ENCODE data around the gene ANO2. TPM values are rescaled to one million over a fixed set of nuclear protein-coding genes. Genes with fewer than 3 reads are reported as not detected.

The ANO2 gene
- total and polyA plus RNA-seq, 2 donors (not counting 3 experiments of a cell fraction or from before 2014, with no cell fraction given) = 15.4 to 65.0 TPM

DNA sequence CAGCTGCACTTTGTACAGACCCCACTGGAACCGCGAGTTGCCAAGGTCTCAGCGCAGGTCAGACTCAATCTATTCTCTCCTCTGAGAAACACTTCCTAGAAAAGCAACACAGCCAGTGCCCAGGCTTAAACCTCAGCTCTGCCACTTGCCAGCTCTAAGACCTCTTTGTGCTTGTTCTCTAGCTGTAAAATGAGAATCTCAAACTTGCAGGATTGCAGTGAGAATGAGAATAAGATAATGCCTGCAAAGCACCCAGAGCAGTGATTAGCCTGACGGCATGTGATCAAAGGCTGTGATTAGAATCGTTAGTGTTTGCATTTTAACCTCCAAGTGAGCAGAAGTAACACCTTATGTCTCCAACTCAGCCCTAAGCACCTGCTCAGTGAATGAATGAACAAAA, 21.3 kb downstream of the ANO2 start:
- H3K4me2 ChIP-seq (ENCODE audit: insufficient read depth, low read length) = no peak overlapping the region
- no peak overlapping the region for H3K9ac ChIP-seq (replicated peaks; ENCODE audit: extremely low read depth, insufficient read depth, low read length)
- no peak overlapping the region for H3K27ac ChIP-seq (ENCODE audit: insufficient read depth, low read depth, low read length)
- DNase-seq (ENCODE audit: low read depth, low spot score) (no peak), FAIRE-seq (no peak)
- no peaks in the 10 kb centered on the region for H3K4me1 ChIP-seq (ENCODE audit: control insufficient read depth, extremely low read depth, insufficient read depth, low read length)
- no peaks in the 10 kb centered on the region for H3K9me1 ChIP-seq (replicated peaks; ENCODE audit: control insufficient read depth, extremely low read depth, insufficient read depth, low read length)
- TF ChIP-seq, protein P1, sequence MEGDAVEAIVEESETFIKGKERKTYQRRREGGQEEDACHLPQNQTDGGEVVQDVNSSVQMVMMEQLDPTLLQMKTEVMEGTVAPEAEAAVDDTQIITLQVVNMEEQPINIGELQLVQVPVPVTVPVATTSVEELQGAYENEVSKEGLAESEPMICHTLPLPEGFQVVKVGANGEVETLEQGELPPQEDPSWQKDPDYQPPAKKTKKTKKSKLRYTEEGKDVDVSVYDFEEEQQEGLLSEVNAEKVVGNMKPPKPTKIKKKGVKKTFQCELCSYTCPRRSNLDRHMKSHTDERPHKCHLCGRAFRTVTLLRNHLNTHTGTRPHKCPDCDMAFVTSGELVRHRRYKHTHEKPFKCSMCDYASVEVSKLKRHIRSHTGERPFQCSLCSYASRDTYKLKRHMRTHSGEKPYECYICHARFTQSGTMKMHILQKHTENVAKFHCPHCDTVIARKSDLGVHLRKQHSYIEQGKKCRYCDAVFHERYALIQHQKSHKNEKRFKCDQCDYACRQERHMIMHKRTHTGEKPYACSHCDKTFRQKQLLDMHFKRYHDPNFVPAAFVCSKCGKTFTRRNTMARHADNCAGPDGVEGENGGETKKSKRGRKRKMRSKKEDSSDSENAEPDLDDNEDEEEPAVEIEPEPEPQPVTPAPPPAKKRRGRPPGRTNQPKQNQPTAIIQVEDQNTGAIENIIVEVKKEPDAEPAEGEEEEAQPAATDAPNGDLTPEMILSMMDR (IDR thresholded peaks at IDR 0.05; ENCODE audit: extremely low read depth in 1 of 2, insufficient read depth in 1 of 2, low read depth in 1 of 2, low read length in 2 of 2) = no peak
- TF ChIP-seq POLR2AphosphoS5 (IDR thresholded peaks at IDR 0.05; ENCODE audit: insufficient read depth, low read depth, low read length) = no peak
- TF ChIP-seq, protein P2, sequence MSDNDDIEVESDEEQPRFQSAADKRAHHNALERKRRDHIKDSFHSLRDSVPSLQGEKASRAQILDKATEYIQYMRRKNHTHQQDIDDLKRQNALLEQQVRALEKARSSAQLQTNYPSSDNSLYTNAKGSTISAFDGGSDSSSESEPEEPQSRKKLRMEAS (IDR thresholded peaks at IDR 0.05; ENCODE audit: insufficient read depth, insufficient read length) = no peak
- no peak for TF ChIP-seq POLR2A (IDR thresholded peaks at IDR 0.05; ENCODE audit: low read depth, low read length)
- no peak for TF ChIP-seq FOS (IDR thresholded peaks at IDR 0.05; ENCODE audit: borderline replicate concordance, insufficient read depth, low read length)
- no peak for TF ChIP-seq GATA2 (IDR thresholded peaks at IDR 0.05; ENCODE audit: insufficient read depth, insufficient read length, low read depth, low read length)
- no peak for TF ChIP-seq MYC (IDR thresholded peaks at IDR 0.05; ENCODE audit: low read depth, low read length)
- no peak for TF ChIP-seq EZH2 (IDR thresholded peaks at IDR 0.05; ENCODE audit: borderline replicate concordance, low read depth, low read length, severe bottlenecking)
- no peak for TF ChIP-seq JUN (IDR thresholded peaks at IDR 0.05; ENCODE audit: borderline replicate concordance, insufficient read depth, insufficient read length, low read depth)
- no peak overlapping the region for H3K4me3 ChIP-seq (replicated peaks in 1 of 3; ENCODE audit: insufficient read depth in 1 of 3, low read depth in 1 of 3, low read length in 3 of 3)
- peaks cover 23 to 56% of the 10 kb centered on the region in 2 experiments for H3K36me3 ChIP-seq (ENCODE audit: control insufficient read depth in 2 of 2, extremely low read depth in 1 of 2, insufficient read depth in 2 of 2, low read length in 2 of 2)
- H3K9me3 ChIP-seq (replicated peaks; ENCODE audit: control insufficient read depth, insufficient read depth, low read length) = no peaks in the 10 kb centered on the region
- H3K27me3 ChIP-seq (ENCODE audit: control insufficient read depth in 2 of 2, insufficient read depth in 2 of 2, low read length in 2 of 2) = no peaks in the 10 kb centered on the region
- BruUV-seq (replicated peaks) = no TSS peak
- H2AFZ ChIP-seq (ENCODE audit: low read depth, low read length) = no peak overlapping the region
- dilution Hi-C loops (cut with MboI; ENCODE audit: extremely low pct_ligation_motif_present, low sequenced_read_pairs) (no loop called here), intact Hi-C loops (cut with micrococcal nuclease) (no loop called here)
- no peaks in the 10 kb centered on the region for H3K79me2 ChIP-seq (ENCODE audit: control insufficient read depth, insufficient read depth, low read length)
- ChIA-PET POLR2A (no interaction called here), CTCF (no interaction called here)
- H4K20me1 ChIP-seq (replicated peaks; ENCODE audit: control insufficient read depth, extremely low read depth, insufficient read depth, low read length) = no peaks in the 10 kb centered on the region
